IPS-20b (cell line): Measurements from ENCODE around the gene CREB3L4.
"Not testable (repeated sequence)": the region's sequence is repeated elsewhere in the genome, so short reads cannot be mapped to it uniquely, and the experiment has no call there.

Experiments used
- H3K27ac ChIP-seq: one replicate; pipeline ENCODE4 v1.5.1; 2013; ENCODE audit warnings: low read length
- H3K27me3 ChIP-seq: 2 replicates; pipeline ENCODE4 v1.6.1; 2013; ENCODE audit warnings: mild to moderate bottlenecking, low read length, inconsistent platforms; ENCODE audit not compliant: insufficient read depth
- H3K36me3 ChIP-seq: 2 replicates; pipeline ENCODE4 v1.6.1; 2013; ENCODE audit warnings: low read depth, mild to moderate bottlenecking, inconsistent platforms, low read length, moderate library complexity; ENCODE audit not compliant: insufficient read depth
- H3K4me1 ChIP-seq: 2 replicates; pipeline ENCODE4 v1.6.1; 2013; ENCODE audit warnings: mild to moderate bottlenecking, control low read depth, inconsistent platforms, low read length, moderate library complexity; ENCODE audit not compliant: insufficient read depth
- H3K4me3 ChIP-seq: 2 replicates; pipeline ENCODE4 v1.5.1; 2013; ENCODE audit warnings: mild to moderate bottlenecking, low read length, inconsistent platforms
- H3K9ac ChIP-seq: 2 replicates; pipeline ENCODE4 v1.6.1; 2013; ENCODE audit warnings: low read depth, mild to moderate bottlenecking, inconsistent platforms, low read length, moderate library complexity
- H3K9me3 ChIP-seq: 2 replicates; pipeline ENCODE4 v1.6.1; 2013; ENCODE audit warnings: mild to moderate bottlenecking, low read depth, low read length, inconsistent platforms; ENCODE audit not compliant: insufficient read depth

Gene CREB3L4

DNA sequence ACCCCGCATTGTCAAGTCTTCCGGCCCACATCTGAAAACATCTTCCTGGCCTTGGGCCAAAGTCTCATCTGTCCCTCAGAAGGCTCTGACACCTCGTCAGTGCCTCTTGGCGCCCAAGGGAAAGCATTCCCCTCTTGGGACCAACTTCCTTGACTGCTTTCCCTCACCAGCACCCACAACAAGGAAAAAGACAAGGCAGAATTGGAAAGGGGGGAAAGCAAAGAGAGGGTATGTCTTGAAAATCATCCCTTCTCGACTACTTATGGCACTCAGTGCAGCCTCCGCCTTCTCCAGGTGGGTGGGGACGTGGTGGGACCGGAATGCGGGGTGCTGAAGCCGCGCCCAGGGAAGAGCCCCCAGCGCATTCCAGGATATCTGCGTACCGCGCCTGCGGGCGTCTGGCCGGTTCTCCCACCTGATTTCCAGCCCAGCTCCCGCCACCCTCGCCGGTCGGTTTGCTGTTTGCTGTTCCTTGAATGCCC, 3.8 kb upstream of the CREB3L4 start:
- Histone ChIP-seq H3K9me3 (no peaks in the 10 kb centered on the region), H3K4me1 (peaks cover 19% of the 10 kb centered on the region; the same call in 1 of the 2 replicates), H3K27ac (peak overlapping the region; percentile 80), H3K9ac (peak overlapping the region; percentile 93), H3K4me3 (peak overlapping the region; percentile 90), H3K36me3 (peaks cover 30% of the 10 kb centered on the region), H3K27me3 (no peaks in the 10 kb centered on the region)

DNA sequence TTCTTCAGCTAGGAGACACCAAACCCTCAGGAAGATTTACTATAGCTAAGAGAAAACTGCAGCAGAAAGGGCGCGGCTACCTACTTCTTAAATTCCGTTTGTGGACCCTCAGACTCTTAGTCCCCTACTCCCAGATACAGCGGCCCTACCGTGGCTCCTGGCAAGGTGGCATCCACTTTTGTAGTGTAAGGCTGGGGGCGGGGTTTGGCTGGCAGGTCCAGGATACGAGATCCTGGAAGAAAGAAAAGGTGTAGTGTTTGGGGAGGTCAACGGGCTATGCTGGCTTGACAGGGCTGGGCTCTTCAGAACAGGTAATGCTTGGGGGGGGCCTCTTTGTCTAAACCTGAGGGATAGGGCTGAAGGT, 280 bp downstream of the CREB3L4 start:
- Histone ChIP-seq H3K9ac (peak overlapping the region; percentile 97), H3K4me1 (peaks cover 8% of the 10 kb centered on the region; the same call in 1 of the 2 replicates), H3K27me3 (no peaks in the 10 kb centered on the region), H3K27ac (peak overlapping the region; percentile 98), H3K36me3 (peaks cover 4% of the 10 kb centered on the region; the same call in 1 of the 2 replicates), H3K9me3 (no peaks in the 10 kb centered on the region), H3K4me3 (peak overlapping the region; percentile 93)

DNA sequence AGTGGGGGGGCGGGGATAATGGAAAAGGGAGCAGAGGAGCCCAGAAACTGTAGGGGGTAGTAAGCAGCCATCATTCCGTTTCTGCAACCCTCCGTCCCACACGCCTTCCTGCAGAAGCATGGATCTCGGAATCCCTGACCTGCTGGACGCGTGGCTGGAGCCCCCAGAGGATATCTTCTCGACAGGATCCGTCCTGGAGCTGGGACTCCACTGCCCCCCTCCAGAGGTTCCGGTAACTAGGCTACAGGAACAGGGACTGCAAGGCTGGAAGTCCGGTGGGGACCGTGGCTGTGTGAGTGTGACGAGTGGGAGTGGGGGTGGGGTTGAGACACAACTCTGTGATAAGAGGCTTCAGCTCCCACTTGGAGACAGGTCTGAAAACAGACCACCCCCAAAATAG, 706 bp downstream of the CREB3L4 start:
- Histone ChIP-seq H3K36me3 (peaks cover 9% of the 10 kb centered on the region; the same call in 1 of the 2 replicates), H3K27ac (peak overlapping the region; percentile 98), H3K27me3 (no peaks in the 10 kb centered on the region), H3K4me3 (peak overlapping the region; percentile 93), H3K9me3 (no peaks in the 10 kb centered on the region), H3K9ac (peak overlapping the region; percentile 97), H3K4me1 (peaks cover 8% of the 10 kb centered on the region; the same call in 1 of the 2 replicates)

DNA sequence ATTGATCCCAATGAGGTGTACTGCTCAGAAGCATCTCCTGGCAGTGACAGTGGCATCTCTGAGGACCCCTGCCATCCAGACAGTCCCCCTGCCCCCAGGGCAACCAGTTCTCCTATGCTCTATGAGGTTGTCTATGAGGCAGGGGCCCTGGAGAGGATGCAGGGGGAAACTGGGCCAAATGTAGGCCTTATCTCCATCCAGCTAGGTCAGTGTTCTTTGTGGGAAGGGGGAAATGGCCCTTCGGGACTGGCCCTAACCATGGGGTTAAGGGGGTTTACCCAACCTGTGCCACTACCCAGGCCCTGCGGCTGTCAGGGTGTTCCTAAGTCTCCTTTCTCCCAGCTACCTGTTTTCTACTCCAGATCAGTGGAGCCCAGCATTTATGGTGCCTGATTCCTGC, 1.3 kb downstream of the CREB3L4 start:
- Histone ChIP-seq H3K9me3 (no peaks in the 10 kb centered on the region), H3K4me1 (peaks cover 8% of the 10 kb centered on the region; the same call in 1 of the 2 replicates), H3K4me3 (peak overlapping the region; percentile 93; the same call in 1 of the 2 replicates), H3K36me3 (peaks cover 14% of the 10 kb centered on the region), H3K9ac (peak overlapping the region; percentile 97; the same call in 1 of the 2 replicates), H3K27me3 (no peaks in the 10 kb centered on the region), H3K27ac (no peak overlapping the region)

DNA sequence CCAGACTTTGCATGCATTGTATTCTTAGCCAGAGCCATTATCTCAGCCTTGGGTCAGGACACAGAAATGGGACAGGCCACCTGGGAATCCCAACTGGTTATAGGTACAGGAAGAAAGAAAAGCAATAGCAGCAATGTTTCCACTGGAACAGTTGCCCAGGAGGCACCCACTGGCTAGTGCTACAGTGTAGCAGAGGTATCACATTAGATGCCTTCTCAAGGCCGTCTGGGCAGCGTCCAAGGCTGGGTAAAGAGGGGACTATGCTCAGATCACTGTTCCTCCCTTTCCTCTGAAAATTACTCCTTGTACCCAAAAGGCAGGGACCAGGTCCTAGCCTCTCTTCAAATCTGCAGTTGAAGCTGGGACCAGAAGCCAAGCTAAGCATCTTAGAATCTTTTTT, 2.6 kb downstream of the CREB3L4 start:
- Histone ChIP-seq H3K27ac (no peak overlapping the region), H3K36me3 (peaks cover 26% of the 10 kb centered on the region), H3K27me3 (no peaks in the 10 kb centered on the region), H3K9ac (no peak overlapping the region), H3K9me3 (no peaks in the 10 kb centered on the region), H3K4me1 (peaks cover 8% of the 10 kb centered on the region; the same call in 1 of the 2 replicates), H3K4me3 (no peak overlapping the region)

DNA sequence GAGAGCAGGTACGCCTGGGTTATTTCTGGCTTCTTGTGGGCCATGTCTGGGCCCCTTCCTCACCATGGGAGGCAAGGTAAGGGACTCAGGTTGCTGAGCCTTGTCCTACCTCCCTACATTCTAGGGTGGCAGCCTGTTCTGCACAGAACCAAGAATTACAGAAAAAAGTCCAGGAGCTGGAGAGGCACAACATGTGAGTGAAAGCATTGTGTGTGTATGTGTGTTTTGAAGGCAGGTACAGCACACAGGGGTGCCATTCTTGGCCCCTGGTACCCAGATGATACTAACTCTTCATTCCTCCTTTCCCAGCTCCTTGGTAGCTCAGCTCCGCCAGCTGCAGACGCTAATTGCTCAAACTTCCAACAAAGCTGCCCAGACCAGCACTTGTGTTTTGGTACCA, 5.4 kb downstream of the CREB3L4 start:
- Histone ChIP-seq H3K9ac (no peak overlapping the region), H3K4me3 (no peak overlapping the region), H3K9me3 (no peaks in the 10 kb centered on the region), H3K4me1 (no peaks in the 10 kb centered on the region; the same call in 1 of the 2 replicates), H3K27me3 (no peaks in the 10 kb centered on the region), H3K27ac (no peak overlapping the region), H3K36me3 (peaks cover 32% of the 10 kb centered on the region)

DNA sequence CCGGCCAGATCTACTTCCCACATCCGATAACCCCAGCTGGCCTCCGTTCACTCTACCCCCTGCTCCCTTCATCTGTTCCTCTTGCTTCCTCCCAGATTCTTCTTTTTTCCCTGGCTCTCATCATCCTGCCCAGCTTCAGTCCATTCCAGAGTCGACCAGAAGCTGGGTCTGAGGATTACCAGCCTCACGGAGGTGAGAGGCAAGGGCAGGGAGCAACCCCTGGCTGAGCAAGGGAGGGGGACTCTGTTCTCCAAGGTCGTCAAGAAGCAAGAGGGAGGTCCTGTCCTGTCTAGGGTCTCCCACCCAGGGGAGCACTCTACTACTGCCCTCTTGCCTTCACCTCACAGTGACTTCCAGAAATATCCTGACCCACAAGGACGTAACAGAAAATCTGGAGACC, 5.8 kb downstream of the CREB3L4 start:
- H3K27me3 ChIP-seq: no peaks in the 10 kb centered on the region
- H3K27ac ChIP-seq: no peak overlapping the region
- H3K9me3 ChIP-seq: no peaks in the 10 kb centered on the region
- no peaks in the 10 kb centered on the region; the same call in 1 of the 2 replicates for H3K4me1 ChIP-seq
- H3K4me3 ChIP-seq: no peak overlapping the region
- H3K9ac ChIP-seq: no peak overlapping the region
- peaks cover 33% of the 10 kb centered on the region for H3K36me3 ChIP-seq

DNA sequence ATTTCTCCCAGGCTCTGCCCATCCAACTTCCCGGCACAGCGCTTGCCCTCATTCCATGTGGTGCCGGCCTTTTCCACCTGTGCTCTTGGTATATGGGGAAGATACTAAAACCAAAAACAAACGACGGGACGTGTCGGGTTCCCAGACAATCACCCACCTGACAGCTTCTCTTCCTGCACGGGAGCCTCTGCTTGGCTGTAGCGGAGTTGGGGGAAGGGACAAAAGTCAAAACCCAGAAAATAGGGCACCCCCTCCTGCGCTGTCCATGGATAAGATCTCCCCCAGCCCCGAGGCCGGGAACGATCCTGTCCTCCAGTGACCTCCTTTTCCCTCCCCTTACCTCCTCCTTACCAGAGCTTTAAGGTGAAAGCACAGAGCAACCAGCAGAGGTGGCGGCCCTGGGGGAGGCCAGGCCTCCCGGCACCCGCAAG, 9.1 kb downstream of the CREB3L4 start:
- H3K4me3 ChIP-seq: peak overlapping the region; percentile 85
- H3K9me3 ChIP-seq: no peaks in the 10 kb centered on the region
- peak overlapping the region; percentile 11 for H3K27ac ChIP-seq
- H3K4me1 ChIP-seq: no peaks in the 10 kb centered on the region; the same call in 1 of the 2 replicates
- no peaks in the 10 kb centered on the region for H3K27me3 ChIP-seq
- peaks cover 53% of the 10 kb centered on the region for H3K36me3 ChIP-seq
- peak overlapping the region; percentile 90 for H3K9ac ChIP-seq

DNA sequence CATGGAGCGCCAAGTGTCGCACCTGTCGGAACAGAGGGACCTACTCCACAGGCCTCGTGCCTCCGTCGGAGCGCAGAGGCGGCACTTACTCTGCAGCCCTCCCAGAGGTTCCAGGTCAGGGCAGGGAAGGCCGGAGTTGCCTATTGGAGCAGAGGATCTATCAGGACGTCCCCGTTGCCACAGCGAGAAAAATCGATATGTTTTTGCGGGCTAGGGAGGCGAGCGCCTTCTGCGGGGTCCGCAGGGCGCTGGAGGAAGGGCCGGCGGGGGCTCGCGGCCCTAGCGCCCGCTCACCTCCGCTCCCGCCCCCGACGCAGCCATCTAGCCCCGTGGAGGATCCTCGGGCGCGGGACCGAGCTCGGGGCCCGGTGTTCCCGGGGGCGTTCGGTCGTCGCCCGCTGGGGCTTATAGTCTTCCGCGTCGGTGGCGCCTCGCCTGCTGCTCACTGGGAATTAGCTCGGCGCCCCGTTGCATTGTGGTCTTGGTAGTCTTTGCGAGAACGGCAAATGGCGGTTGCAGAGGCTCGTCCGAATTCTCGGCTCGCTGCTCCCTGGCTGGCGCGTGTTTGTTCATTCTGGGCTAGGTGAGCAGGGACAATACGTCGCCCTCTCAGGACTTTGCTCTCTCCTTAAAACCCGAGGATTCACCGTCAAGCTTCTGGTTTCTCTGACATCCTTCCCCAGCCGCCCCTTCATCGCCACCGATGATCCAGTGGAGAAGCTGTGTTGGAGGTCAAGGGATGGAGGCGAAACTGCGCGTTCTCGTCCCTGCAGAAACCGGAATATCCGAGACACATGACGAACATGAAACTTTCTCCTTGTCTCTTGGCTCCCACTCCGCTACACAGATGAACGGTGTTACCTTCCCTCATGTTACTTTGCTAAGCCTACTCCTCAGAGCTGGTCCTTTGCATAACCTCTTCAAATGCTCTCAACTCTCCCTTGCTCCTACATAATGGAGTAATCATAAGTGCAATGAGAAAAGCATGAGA, 9.8 kb downstream of the CREB3L4 start, which contains the start of gene JTB:
TSS of gene JTB (minus strand) at position 425 of the 991 bp plus-strand sequence. CDS start at position 3, 422 bp downstream.
- peaks cover 60% of the 10 kb centered on the region for H3K36me3 ChIP-seq
- H3K27me3 ChIP-seq: no peaks in the 10 kb centered on the region
- peak within 1 kb of the TSS; percentile 90 for H3K9ac ChIP-seq
- H3K9me3 ChIP-seq: no peaks in the 10 kb centered on the region
- H3K4me1 ChIP-seq: no peaks in the 10 kb centered on the region; the same call in 1 of the 2 replicates
- peak within 1 kb of the TSS; percentile 85 for H3K4me3 ChIP-seq
- H3K27ac ChIP-seq: peak within 1 kb of the TSS; percentile 11

DNA sequence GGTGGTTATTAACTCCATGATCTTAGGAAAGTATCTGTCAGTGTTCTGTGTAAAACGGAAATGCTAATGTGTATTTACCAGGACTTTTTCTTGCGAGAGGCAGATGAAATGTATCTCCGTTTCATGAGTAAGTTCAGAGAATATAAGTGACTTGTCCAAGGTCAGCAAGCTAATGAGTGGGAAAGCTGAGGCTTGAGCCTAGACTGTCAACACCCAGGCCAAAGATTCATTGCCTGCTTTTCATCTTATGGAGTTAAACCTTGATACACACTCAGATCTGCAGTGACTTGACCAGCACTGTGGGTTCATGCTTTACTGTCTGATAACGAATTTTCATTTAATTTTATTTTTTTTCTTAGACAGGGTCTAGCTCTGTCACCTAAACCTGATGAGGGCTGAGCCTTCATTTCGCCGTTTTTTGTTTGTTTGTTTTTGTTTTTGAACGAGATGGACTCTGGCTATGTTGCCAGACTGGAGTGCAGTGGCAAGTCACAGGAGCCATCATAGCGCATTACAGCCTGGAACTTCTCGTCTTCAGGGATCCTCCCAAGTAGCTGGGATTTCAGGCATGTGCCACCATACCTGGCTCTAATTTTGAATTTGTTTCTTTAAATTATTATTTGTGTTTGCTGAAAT, 10.7 kb downstream of the CREB3L4 start:
- Histone ChIP-seq H3K27ac (no peak overlapping the region), H3K9ac (peak overlapping the region; percentile 90; the same call in 1 of the 2 replicates), H3K4me3 (peak overlapping the region; percentile 85), H3K4me1 (no peaks in the 10 kb centered on the region; the same call in 1 of the 2 replicates), H3K27me3 (no peaks in the 10 kb centered on the region), H3K9me3 (no peaks in the 10 kb centered on the region), H3K36me3 (peaks cover 59% of the 10 kb centered on the region)

DNA sequence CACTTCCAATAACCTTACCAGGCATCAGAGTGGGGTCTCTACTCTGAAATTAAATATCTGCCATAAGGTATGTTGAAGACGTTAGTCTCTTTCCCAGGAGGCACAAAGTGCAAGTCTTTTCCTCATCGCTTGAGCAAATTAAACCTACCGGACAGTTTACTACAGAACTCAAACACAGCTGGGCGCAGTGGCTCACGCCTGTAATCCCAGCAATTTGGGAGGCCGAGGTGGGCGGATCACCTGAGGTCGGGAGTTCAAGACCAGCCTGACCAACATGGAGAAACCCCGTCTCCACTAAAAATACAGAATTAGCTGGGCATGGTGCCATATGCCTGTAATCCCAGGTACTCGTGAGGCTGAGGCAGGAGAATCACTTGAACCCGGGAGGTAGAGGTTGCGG, 11.4 kb downstream of the CREB3L4 start:
- not testable (repeated sequence) for H3K9ac ChIP-seq, H3K27me3 ChIP-seq, H3K9me3 ChIP-seq, H3K4me1 ChIP-seq, H3K4me3 ChIP-seq, H3K27ac ChIP-seq
- H3K36me3 ChIP-seq: peaks cover 59% of the 10 kb centered on the region
